Left lung (tissue), 10 donors: ENCODE measurements around the gene DBNDD1. TPM values are rescaled to one million over a fixed set of nuclear protein-coding genes. Genes with fewer than 3 reads are reported as not detected.
A peak's percentile ranks its signal among the peaks of the same experiment; 100 is the strongest.

Source experiments
- ATAC-seq: fragments of 200-7000 bp; cut with Tn5 transposase; one replicate; pipeline ENCODE4 v1.9.1; 2020; ENCODE audit warnings: moderate library complexity
- DNase-seq, 4 donors: peaks; one replicate each; pipeline ENCODE4 v3.0.0-alpha.2; 2013 to 2020
- H3K27ac ChIP-seq, 2 donors: fragments of 200-600 bp; sonication (generic) in 1 of 2; one replicate each; pipeline versions ENCODE4 v1.5.0 to v1.8.0; 2020 to 2021
- H3K27me3 ChIP-seq, 2 donors: fragments of 200-600 bp; sonication (generic) in 1 of 2; one replicate each; pipeline versions ENCODE4 v1.5.0 to v1.8.0; 2020 to 2021
- H3K36me3 ChIP-seq, 2 donors: fragments of 200-600 bp; sonication (generic) in 1 of 2; one replicate each; pipeline versions ENCODE4 v1.5.0 to v1.8.0; 2020 to 2021
- H3K4me1 ChIP-seq, 2 donors: fragments of 200-600 bp; one replicate each; pipeline ENCODE4 v1.8.0; 2021
- H3K4me3 ChIP-seq, 2 donors: fragments of 200-600 bp; sonication (generic) in 1 of 2; one replicate each; pipeline versions ENCODE4 v1.5.0 to v1.8.0; 2020 to 2021; ENCODE audit warnings: mild to moderate bottlenecking in 1 of 2
- H3K9me3 ChIP-seq, 2 donors: fragments of 200-600 bp; sonication (generic) in 1 of 2; one replicate each; pipeline versions ENCODE4 v1.5.0 to v1.8.0; 2020 to 2021
- intact Hi-C, 2 donors: fragments of 100-400 bp; cut with DNase I; formaldehyde crosslinking; loops; one replicate each; pipeline versions ENCODE4 v1.11.2 to v1.14.2; 2022
- polyA plus RNA-seq, 6 donors: library from polyadenylated mRNA; unstranded; fragments of 120-200 nt; gene quantifications; one replicate each; pipeline ENCODE4 v1.2.1, GENCODE V29; 2013; ENCODE audit not compliant: insufficient read length in 6 of 6
- total RNA-seq, 2 donors: library from RNA; stranded (reverse); fragmentation: NEBNext Ultra II Directional; extraction: Animal tissue kit (Norgen Biotek cat#: 25700); gene quantifications; one replicate each; pipeline ENCODE4 v1.2.1, GENCODE V29; 2021
- TF ChIP-seq, protein P1 (sequence below), 2 donors: fragments of 200-600 bp; sonication (generic) in 1 of 2; IDR thresholded peaks; one replicate each; pipeline versions ENCODE4 v1.5.0 to v1.8.0; 2021; ENCODE audit warnings: antibody characterized with exemption in 2 of 2
- donor health status: DM: no; HTN: yes; CAD: no.
- donor health status: DM: no; HTN: no; CAD: no.

Gene DBNDD1
- total and polyA plus RNA-seq, 8 donors: 6.4 to 20.6 (median 7.8) TPM

DNA sequence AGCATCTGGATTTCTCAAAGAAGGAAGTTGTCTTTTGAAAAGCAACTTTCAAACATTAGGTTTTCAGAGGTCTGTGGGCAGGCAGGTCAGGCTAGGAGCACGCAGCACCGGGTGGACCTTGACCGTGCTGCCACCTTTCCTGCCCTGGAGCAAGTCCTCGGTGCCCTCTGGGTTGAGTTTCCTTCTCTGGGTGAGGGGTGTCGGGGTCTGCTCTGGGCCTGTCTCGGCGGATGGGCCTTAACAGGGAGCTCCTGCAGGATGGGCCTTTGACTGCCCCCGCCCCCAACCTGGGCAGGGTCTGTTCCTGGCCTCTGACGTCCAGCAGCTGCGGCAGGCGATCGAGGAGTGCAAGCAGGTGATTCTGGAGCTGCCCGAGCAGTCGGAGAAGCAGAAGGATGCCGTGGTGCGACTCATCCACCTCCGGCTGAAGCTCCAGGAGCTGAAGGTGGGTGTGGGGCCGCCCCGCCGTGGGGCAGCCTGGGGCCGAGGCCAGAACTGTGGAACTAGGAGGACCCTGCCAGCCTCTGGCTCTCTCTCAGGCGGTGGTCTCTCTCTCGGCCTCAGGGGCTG is 62.0 kb downstream of the DBNDD1 start:
- peak in 1 of 4 donors; percentile 76 for DNase-seq
- peak overlapping the region in 1 of 2 donors; percentile 91 for H3K27ac ChIP-seq
- no peaks in the 10 kb centered on the region for H3K27me3 ChIP-seq
- peak overlapping the region in 1 of 2 donors; percentile 36 for H3K4me3 ChIP-seq
- peaks cover 0 to 70% of the 10 kb centered on the region in 2 donors for H3K36me3 ChIP-seq
- no peaks in the 10 kb centered on the region for H3K9me3 ChIP-seq
- TF ChIP-seq, protein P1, sequence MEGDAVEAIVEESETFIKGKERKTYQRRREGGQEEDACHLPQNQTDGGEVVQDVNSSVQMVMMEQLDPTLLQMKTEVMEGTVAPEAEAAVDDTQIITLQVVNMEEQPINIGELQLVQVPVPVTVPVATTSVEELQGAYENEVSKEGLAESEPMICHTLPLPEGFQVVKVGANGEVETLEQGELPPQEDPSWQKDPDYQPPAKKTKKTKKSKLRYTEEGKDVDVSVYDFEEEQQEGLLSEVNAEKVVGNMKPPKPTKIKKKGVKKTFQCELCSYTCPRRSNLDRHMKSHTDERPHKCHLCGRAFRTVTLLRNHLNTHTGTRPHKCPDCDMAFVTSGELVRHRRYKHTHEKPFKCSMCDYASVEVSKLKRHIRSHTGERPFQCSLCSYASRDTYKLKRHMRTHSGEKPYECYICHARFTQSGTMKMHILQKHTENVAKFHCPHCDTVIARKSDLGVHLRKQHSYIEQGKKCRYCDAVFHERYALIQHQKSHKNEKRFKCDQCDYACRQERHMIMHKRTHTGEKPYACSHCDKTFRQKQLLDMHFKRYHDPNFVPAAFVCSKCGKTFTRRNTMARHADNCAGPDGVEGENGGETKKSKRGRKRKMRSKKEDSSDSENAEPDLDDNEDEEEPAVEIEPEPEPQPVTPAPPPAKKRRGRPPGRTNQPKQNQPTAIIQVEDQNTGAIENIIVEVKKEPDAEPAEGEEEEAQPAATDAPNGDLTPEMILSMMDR (IDR thresholded peaks at IDR 0.05): no peak
- intact Hi-C loops: no loop called here
- peaks cover 0 to 22% of the 10 kb centered on the region in 2 donors for H3K4me1 ChIP-seq
- no peak for ATAC-seq

DNA sequence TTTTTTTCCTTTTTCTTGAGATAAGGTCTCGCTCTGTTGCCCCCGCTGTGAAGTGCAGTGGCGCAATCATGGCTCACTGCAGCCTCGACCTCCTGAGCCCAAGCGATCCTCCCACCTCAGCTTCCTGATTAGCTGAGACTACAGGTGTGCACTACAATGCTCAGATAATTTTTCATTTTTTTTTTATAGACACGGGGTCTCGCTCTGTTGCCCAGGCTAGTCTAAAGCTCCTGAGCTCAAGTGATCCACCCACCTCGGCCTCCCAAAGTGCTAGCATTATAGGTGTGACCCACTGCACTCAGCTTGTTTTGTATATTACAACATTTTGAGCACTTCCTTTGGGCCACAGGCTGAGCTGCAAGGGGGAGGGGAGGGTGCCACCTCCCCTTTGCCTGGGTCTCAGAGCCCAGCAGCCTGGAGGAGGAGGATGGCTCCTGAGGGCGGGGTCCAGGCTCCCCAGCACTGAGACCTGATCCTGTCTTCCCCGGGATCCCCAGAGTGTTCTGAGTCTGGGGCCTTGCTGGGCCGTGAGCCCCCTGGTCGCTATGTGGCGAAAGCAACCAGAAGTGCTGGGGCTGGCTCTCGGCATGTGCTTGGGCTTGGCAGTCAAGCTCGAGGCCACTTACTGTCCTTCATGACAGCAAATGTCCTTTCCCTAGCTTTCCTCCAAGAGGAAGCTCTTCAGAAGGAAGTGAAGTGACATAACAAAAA is 62.6 kb downstream of the DBNDD1 start:
- TF ChIP-seq, protein P1 (IDR thresholded peaks at IDR 0.05): no peak
- Histone ChIP-seq H3K9me3 (no peaks in the 10 kb centered on the region), H3K4me1 (peaks cover 0 to 22% of the 10 kb centered on the region in 2 donors), H3K36me3 (peaks cover 0 to 64% of the 10 kb centered on the region in 2 donors), H3K4me3 (peak overlapping the region in 1 of 2 donors; percentile 36), H3K27me3 (no peaks in the 10 kb centered on the region), H3K27ac (peak overlapping the region; percentile 24 to 91)
- peak; percentile 39 for ATAC-seq
- intact Hi-C loops: no loop called here
- DNase-seq: peak in 1 of 4 donors; percentile 72

- TF ChIP-seq, protein P1 (IDR thresholded peaks at IDR 0.05): no peak
- DNase-seq (peak in 1 of 4 donors; percentile 56), ATAC-seq (no peak)
- H3K4me1 ChIP-seq: peaks cover 0 to 22% of the 10 kb centered on the region in 2 donors
- no peak overlapping the region for H3K27ac ChIP-seq
- no peak overlapping the region for H3K4me3 ChIP-seq
- intact Hi-C loops: no loop called here
- peaks cover 0 to 49% of the 10 kb centered on the region in 2 donors for H3K36me3 ChIP-seq
- no peaks in the 10 kb centered on the region for H3K27me3 ChIP-seq
- no peaks in the 10 kb centered on the region for H3K9me3 ChIP-seq
Measured at GRCh38 chr16:89955001-89955685, 64.1 kb downstream of the DBNDD1 start.

Other genes starting within 250 kb of the DBNDD1 start
- 10 to 100 TPM; 17.1 to 25.9 TPM for gene FANCA, start 202.8 kb downstream of the DBNDD1 start, total RNA-seq
- 10 to 100 TPM; 25.8 to 42.3 (median 36.1) TPM for gene FANCA, start 202.8 kb downstream of the DBNDD1 start, polyA plus RNA-seq
- gene SPIRE2, start 191.0 kb downstream of the DBNDD1 start, total RNA-seq: 10 to 100 TPM in 1 of 2 donors, 1 to 10 TPM in 1; 9.1 to 12.3 TPM
- gene SPIRE2, start 191.0 kb downstream of the DBNDD1 start, polyA plus RNA-seq: 10 to 100 TPM; 10.8 to 23.9 (median 13.3) TPM
- gene TCF25, start 145.9 kb downstream of the DBNDD1 start, total RNA-seq: 100 to 1,000 TPM; 148 to 165 TPM
- gene TCF25, start 145.9 kb downstream of the DBNDD1 start, polyA plus RNA-seq: 100 to 1,000 TPM; 147 to 189 (median 160) TPM
- 1 to 10 TPM; 3.5 to 3.9 TPM for gene MC1R, start 100.6 kb downstream of the DBNDD1 start, total RNA-seq
- gene MC1R, start 100.6 kb downstream of the DBNDD1 start, polyA plus RNA-seq: 1 to 10 TPM; 2.9 to 5.0 (median 3.2) TPM
- gene TUBB3, start 96.1 kb downstream of the DBNDD1 start, total RNA-seq: 10 to 100 TPM; 17.4 to 54.2 TPM
- gene TUBB3, start 96.1 kb downstream of the DBNDD1 start, polyA plus RNA-seq: 1 to 10 TPM; 2.7 to 9.6 (median 7.1) TPM
- 10 to 100 TPM; 57.1 to 70.4 TPM for gene DEF8, start 70.7 kb downstream of the DBNDD1 start, total RNA-seq
- gene DEF8, start 70.7 kb downstream of the DBNDD1 start, polyA plus RNA-seq: 10 to 100 TPM; 30.9 to 45.8 (median 36.9) TPM
- gene PRDM7, start 57.9 kb upstream of the DBNDD1 start, total RNA-seq: not detected
- gene PRDM7, start 57.9 kb upstream of the DBNDD1 start, polyA plus RNA-seq: 1 to 10 TPM in 1 of 6 donors, under 1 TPM in 5; 0.45 to 1.1 (median 0.83) TPM